ENCODE data around the gene RCBTB2. TPM values are rescaled to one million over a fixed set of nuclear protein-coding genes. Genes with fewer than 3 reads are reported as not detected.
A peak's percentile ranks its signal among the peaks of the same experiment; 100 is the strongest.

RCBTB2 gene
- total RNA-seq = 1 to 10 TPM; 3.1 to 7.3 TPM
- polyA plus RNA-seq (2013, experiment 1 of 2) = 22.5 TPM
- 22.1 TPM for polyA plus RNA-seq (2013, experiment 2 of 2)
- long read RNA-seq, experiment 1, partial matches to known transcripts = 1 of 5 reads
- long read RNA-seq, experiment 1, other reads (novel, unspliced or antisense) = 3 of 5 reads
- long read RNA-seq, experiment 2, partial matches to known transcripts = 0 of 3 reads
- long read RNA-seq, experiment 2, other reads (novel, unspliced or antisense) = 2 of 3 reads
- long read RNA-seq, experiment 3, transcript RCBTB2-206 (12 exons, 2,984 nt) = minor isoform, 19 of 64 reads
- long read RNA-seq, experiment 3, transcript RCBTB2-201 (15 exons, 3,232 nt) = major isoform, 28 of 64 reads
- long read RNA-seq, experiment 3, partial matches to known transcripts = 5 of 64 reads
- long read RNA-seq, experiment 3, other reads (novel, unspliced or antisense) = 11 of 64 reads
- long read RNA-seq, experiment 4, partial matches to known transcripts = 3 of 3 reads
- long read RNA-seq, experiment 4, other reads (novel, unspliced or antisense) = 0 of 3 reads

DNA sequence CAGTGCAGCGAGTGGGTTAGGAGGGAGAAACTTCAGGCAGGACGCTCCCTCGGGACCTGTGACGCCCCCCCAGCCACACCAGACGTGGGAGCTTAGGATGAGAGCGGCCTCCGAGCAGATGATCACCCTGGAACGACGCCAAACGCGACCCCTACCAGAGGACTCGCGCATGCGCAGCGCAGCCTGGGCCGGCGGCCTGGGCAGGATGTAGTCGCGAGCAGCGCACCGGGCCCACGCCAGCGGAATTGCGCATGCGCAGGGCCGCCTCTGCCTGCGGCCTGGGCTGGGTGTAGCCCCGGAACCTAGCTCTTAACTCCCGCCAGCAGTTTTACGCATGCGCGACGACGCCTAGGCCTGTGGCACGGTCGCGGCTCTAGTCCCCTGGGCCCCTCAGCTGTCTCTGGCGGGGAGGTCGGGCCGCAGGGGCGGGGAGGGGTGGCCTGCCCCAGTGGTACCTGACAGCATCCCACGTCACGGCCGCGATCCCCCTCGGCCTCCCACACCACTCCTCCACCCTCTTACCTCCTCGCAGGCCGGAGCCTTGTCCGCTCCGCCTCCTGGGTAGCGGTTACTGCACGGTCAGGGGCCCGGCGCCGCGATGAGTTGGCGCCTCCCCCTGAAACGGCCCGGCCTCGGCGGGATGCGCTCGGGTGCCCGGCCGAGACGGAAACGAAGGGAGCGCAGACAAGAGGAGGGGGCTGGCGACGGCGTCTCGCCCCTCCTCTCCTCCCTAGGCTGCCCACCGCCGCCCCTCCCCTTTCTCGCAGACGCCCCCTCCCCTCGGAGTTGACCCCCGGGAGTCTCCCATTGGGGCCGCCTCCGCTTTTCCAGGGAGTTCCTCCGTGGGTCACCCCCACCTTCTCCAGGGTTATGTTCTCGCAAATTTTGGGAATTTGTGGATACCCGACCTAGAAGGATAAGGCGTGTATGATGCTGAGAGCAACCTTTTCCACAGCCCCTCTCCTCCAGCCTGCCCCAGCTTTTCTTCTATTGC, at the start of gene RCBTB2:
RCBTB2 (minus strand) TSS at position 575 of the 994 bp plus-strand sequence. CDS start 11,141 bp downstream, outside the sequence.
- H3K27ac ChIP-seq (ENCODE audit: low read depth, low read length) = peak within 1 kb of the TSS; percentile 87
- TF ChIP-seq, protein P1, sequence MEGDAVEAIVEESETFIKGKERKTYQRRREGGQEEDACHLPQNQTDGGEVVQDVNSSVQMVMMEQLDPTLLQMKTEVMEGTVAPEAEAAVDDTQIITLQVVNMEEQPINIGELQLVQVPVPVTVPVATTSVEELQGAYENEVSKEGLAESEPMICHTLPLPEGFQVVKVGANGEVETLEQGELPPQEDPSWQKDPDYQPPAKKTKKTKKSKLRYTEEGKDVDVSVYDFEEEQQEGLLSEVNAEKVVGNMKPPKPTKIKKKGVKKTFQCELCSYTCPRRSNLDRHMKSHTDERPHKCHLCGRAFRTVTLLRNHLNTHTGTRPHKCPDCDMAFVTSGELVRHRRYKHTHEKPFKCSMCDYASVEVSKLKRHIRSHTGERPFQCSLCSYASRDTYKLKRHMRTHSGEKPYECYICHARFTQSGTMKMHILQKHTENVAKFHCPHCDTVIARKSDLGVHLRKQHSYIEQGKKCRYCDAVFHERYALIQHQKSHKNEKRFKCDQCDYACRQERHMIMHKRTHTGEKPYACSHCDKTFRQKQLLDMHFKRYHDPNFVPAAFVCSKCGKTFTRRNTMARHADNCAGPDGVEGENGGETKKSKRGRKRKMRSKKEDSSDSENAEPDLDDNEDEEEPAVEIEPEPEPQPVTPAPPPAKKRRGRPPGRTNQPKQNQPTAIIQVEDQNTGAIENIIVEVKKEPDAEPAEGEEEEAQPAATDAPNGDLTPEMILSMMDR (conservative IDR thresholded peaks at IDR 0.05) = no peak
- H3K9me3 Mint-ChIP-seq = no peaks in the 10 kb centered on the region
- peak within 1 kb of the TSS; percentile 97 for H3K27ac Mint-ChIP-seq
- no peaks in the 10 kb centered on the region for H3K36me3 Mint-ChIP-seq (ENCODE audit: low read depth)
- peaks cover 52% of the 10 kb centered on the region for H3K27me3 Mint-ChIP-seq (ENCODE audit: insufficient read depth)
- H3K9ac ChIP-seq (ENCODE audit: extremely low read depth, low read length, poor library complexity, severe bottlenecking) = peak within 1 kb of the TSS; percentile 9
- peak; percentile 99 for DNase-seq
- peaks cover 49% of the 10 kb centered on the region for H3K27me3 ChIP-seq (ENCODE audit: control insufficient read depth, insufficient read depth, low read length, poor library complexity, severe bottlenecking)
- peak within 1 kb of the TSS; percentile 88 for H3K4me3 Mint-ChIP-seq
- WGBS, 2 experiments (ENCODE audit: insufficient coverage in 1 of 2, insufficient read length in 1 of 2) = 1 to 8% methylated on average over 13 to 83 of the region's 84 CpGs
- peak within 1 kb of the TSS; percentile 82 for H3K4me3 ChIP-seq (ENCODE audit: low read length)
- peaks cover 13% of the 10 kb centered on the region for H3K9me3 ChIP-seq (ENCODE audit: control insufficient read depth, low read length)
- peaks cover 20% of the 10 kb centered on the region for H3K4me1 Mint-ChIP-seq
- H3K4me1 ChIP-seq (ENCODE audit: control insufficient read depth, insufficient read depth, low read length) = peaks cover 6% of the 10 kb centered on the region
- H3K36me3 ChIP-seq (ENCODE audit: control insufficient read depth, insufficient read depth, low read length) = no peaks in the 10 kb centered on the region

DNA sequence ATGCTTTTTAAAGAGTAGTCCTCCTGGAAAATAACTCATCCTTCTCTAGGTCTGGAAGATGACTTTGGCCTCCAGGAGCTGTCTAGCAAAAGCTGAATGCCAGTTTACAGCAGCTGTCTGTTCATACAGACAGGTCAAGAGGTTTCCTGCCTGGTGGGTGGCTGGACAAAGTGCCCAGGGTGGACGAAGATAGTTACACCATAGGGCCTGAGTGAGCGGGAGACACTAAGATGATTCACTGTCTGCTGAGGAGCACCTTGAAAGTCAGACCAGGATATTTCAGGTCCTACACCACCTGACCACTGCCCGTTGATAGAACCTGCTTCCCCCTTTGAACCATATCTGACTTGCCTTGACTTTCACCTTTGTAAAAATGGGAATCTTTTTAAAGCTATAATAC, 49.2 kb upstream of the RCBTB2 start:
- TF ChIP-seq, protein P1 (conservative IDR thresholded peaks at IDR 0.05) = no peak
- no peak overlapping the region for H3K27ac ChIP-seq (ENCODE audit: low read depth, low read length)
- no peaks in the 10 kb centered on the region for H3K27me3 ChIP-seq (ENCODE audit: control insufficient read depth, insufficient read depth, low read length, poor library complexity, severe bottlenecking)
- Mint-ChIP-seq H3K27me3 (ENCODE audit: insufficient read depth) (peaks cover 9% of the 10 kb centered on the region), H3K27ac (no peak overlapping the region), H3K9me3 (no peaks in the 10 kb centered on the region), H3K4me3 (no peak overlapping the region), H3K36me3 (ENCODE audit: low read depth) (no peaks in the 10 kb centered on the region), H3K4me1 (peaks cover 12% of the 10 kb centered on the region)
- no peak for DNase-seq
- peaks cover 8% of the 10 kb centered on the region for H3K4me1 ChIP-seq (ENCODE audit: control insufficient read depth, insufficient read depth, low read length)
- H3K9me3 ChIP-seq (ENCODE audit: control insufficient read depth, low read length) = no peaks in the 10 kb centered on the region
- H3K36me3 ChIP-seq (ENCODE audit: control insufficient read depth, insufficient read depth, low read length) = no peaks in the 10 kb centered on the region
- 88 to 96% methylated on average over 3 of the region's 3 CpGs for WGBS, 2 experiments (ENCODE audit: insufficient coverage in 1 of 2, insufficient read length in 1 of 2)
- no peak overlapping the region for H3K9ac ChIP-seq (ENCODE audit: extremely low read depth, low read length, poor library complexity, severe bottlenecking)
- no peak overlapping the region for H3K4me3 ChIP-seq (ENCODE audit: low read length)

DNA sequence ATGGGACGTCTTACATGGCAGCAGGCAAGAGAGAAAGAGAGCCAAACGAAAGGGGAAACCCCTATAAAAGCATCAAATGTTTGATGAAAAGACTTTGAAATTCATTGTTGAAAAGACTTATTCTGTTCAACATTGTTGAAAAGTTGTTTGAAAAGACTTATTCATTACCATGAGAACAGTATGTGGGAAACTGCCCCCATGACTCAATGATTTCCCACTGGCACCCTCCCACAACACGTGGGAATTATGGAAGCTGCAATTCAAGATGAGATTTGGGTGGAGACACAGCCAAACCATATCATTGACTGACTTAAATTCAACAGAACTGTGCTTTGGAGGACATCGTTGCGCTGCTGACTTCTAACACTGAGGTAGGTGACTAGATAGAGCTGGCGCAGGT, 48.0 kb upstream of the RCBTB2 start:
- DNase-seq = no peak
- Histone ChIP-seq H3K27ac (ENCODE audit: low read depth, low read length) (no peak overlapping the region), H3K27me3 (ENCODE audit: control insufficient read depth, insufficient read depth, low read length, poor library complexity, severe bottlenecking) (no peaks in the 10 kb centered on the region), H3K9ac (ENCODE audit: extremely low read depth, low read length, poor library complexity, severe bottlenecking) (no peak overlapping the region), H3K36me3 (ENCODE audit: control insufficient read depth, insufficient read depth, low read length) (no peaks in the 10 kb centered on the region), H3K9me3 (ENCODE audit: control insufficient read depth, low read length) (no peaks in the 10 kb centered on the region), H3K4me1 (ENCODE audit: control insufficient read depth, insufficient read depth, low read length) (peaks cover 8% of the 10 kb centered on the region), H3K4me3 (ENCODE audit: low read length) (no peak overlapping the region)
- Mint-ChIP-seq H3K4me3 (no peak overlapping the region), H3K9me3 (no peaks in the 10 kb centered on the region), H3K27ac (no peak overlapping the region), H3K27me3 (ENCODE audit: insufficient read depth) (peaks cover 9% of the 10 kb centered on the region), H3K4me1 (peaks cover 9% of the 10 kb centered on the region), H3K36me3 (ENCODE audit: low read depth) (no peaks in the 10 kb centered on the region)
- WGBS, 2 experiments (ENCODE audit: insufficient coverage in 1 of 2, insufficient read length in 1 of 2) = 83 to 85% methylated on average over 5 to 6 of the region's 6 CpGs
- TF ChIP-seq, protein P1 (conservative IDR thresholded peaks at IDR 0.05) = no peak

Measured in endodermal cell (in vitro differentiated cells).